ENCODE data around the gene CAND1.

- no peak for TF ChIP-seq GATA3 (IDR thresholded peaks at IDR 0.05; ENCODE audit: low read depth, low read length)
- TF ChIP-seq GATA2 (IDR thresholded peaks at IDR 0.05; ENCODE audit: low read depth, low read length) = no peak
Observed at GRCh38 chr12:67357376-67358125, 88.4 kb downstream of the CAND1 start.

All from SH-SY5Y (cell line).